Neural progenitor cell (in vitro differentiated cells): ENCODE measurements around the gene IGFBP7. TPM values are rescaled to one million over a fixed set of nuclear protein-coding genes. Genes with fewer than 3 reads are reported as not detected.

Source experiments
- DNase-seq: peaks from one replicate; pipeline ENCODE4 v3.0.0-alpha.2; 2016; ENCODE audit warnings: low spot score
- H2AFZ ChIP-seq: fragments of 200-600 bp; sonication (generic); replicated peaks from 2 replicates; pipeline ENCODE4 v1.6.1; 2016; ENCODE audit warnings: antibody characterized with exemption
- H3F3A ChIP-seq: fragments of 200-600 bp; sonication (generic); 2 replicates; pipeline ENCODE4 v1.6.1; 2016; ENCODE audit warnings: antibody characterized with exemption, low read depth
- H3K27ac ChIP-seq: fragments of 200-600 bp; sonication (generic); 2 replicates; pipeline ENCODE4 v1.5.1; 2016; ENCODE audit warnings: mild to moderate bottlenecking
- H3K27me3 ChIP-seq: fragments of 200-600 bp; sonication (generic); 2 replicates; pipeline ENCODE4 v1.6.1; 2016; ENCODE audit warnings: mild to moderate bottlenecking, moderate library complexity
- H3K36me3 ChIP-seq: fragments of 200-600 bp; sonication (generic); 2 replicates; pipeline ENCODE4 v1.5.1; 2016
- H3K4me1 ChIP-seq: fragments of 200-600 bp; sonication (generic); 2 replicates; pipeline ENCODE4 v1.6.1; 2016; ENCODE audit warnings: mixed run types
- H3K4me2 ChIP-seq: fragments of 200-600 bp; sonication (generic); 2 replicates; pipeline ENCODE4 v1.6.1; 2016
- H3K4me3 ChIP-seq: fragments of 200-600 bp; sonication (generic); 2 replicates; pipeline ENCODE4 v1.5.1; 2016
- H3K79me2 ChIP-seq: fragments of 200-600 bp; sonication (generic); 2 replicates; pipeline ENCODE4 v1.6.1; 2016; ENCODE audit warnings: low read depth
- H3K9ac ChIP-seq: fragments of 200-600 bp; sonication (generic); 2 replicates; pipeline ENCODE4 v1.6.1; 2016
- H3K9me3 ChIP-seq: fragments of 200-600 bp; sonication (generic); 2 replicates; pipeline ENCODE4 v1.5.1; 2016; ENCODE audit warnings: low read depth
- H4K20me1 ChIP-seq: fragments of 200-600 bp; sonication (generic); 2 replicates; pipeline ENCODE4 v1.6.1; 2016; ENCODE audit warnings: low read depth
- H3K27ac Mint-ChIP-seq: 3 replicates; pipeline ENCODE4 v1.8.0; 2021; ENCODE audit warnings: mixed read lengths
- H3K27me3 Mint-ChIP-seq: 2 replicates; pipeline ENCODE4 v1.8.0; 2022; ENCODE audit warnings: low read depth, mild to moderate bottlenecking, inconsistent platforms, moderate library complexity, mixed read lengths; ENCODE audit not compliant: insufficient read depth
- H3K36me3 Mint-ChIP-seq: 3 replicates; pipeline ENCODE4 v1.8.0; 2021; ENCODE audit warnings: mixed read lengths
- H3K4me1 Mint-ChIP-seq: 3 replicates; pipeline ENCODE4 v1.8.0; 2021; ENCODE audit warnings: mixed read lengths
- H3K4me3 Mint-ChIP-seq: 3 replicates; pipeline ENCODE4 v1.8.0; 2021; ENCODE audit warnings: mild to moderate bottlenecking, moderate library complexity, mixed read lengths
- H3K9me3 Mint-ChIP-seq: 3 replicates; pipeline ENCODE4 v1.8.0; 2020; ENCODE audit warnings: mixed read lengths
- CTCF ChIP-seq: fragments of 200-600 bp; sonication (generic); IDR thresholded peaks from 2 replicates; pipeline ENCODE4 v1.5.1; 2017; ENCODE audit warnings: antibody characterized with exemption, mild to moderate bottlenecking
- EZH2 ChIP-seq: fragments of 200-600 bp; sonication (generic); IDR thresholded peaks from 2 replicates; pipeline ENCODE4 v1.6.1; 2017; ENCODE audit warnings: antibody characterized with exemption, mild to moderate bottlenecking, moderate library complexity
- EZH2phosphoT487 ChIP-seq: fragments of 200-600 bp; sonication (generic); IDR thresholded peaks from 2 replicates; pipeline ENCODE4 v1.6.1; 2017; ENCODE audit warnings: antibody characterized with exemption
- total RNA-seq: library from RNA; depleted of rRNA; stranded (reverse); fragments of >200 nt; gene quantifications from 2 replicates; pipeline ENCODE4 v1.2.3, GENCODE V29; 2015; ENCODE audit warnings: low replicate concordance

IGFBP7 gene
- total RNA-seq, 1 donor from 2014 or later, result 0.86 TPM

- peaks cover under 1% of the 10 kb centered on the region for H3K36me3 Mint-ChIP-seq
- H3K4me1 ChIP-seq, result no peaks in the 10 kb centered on the region
Measured at GRCh38 chr4:57131849-57132742, 21.9 kb upstream of the IGFBP7 start.

GRCh38 chr4:57129477-57129876 is 19.3 kb upstream of the IGFBP7 start:
- Histone ChIP-seq H3K27ac (no peak overlapping the region), H2AFZ (no peak overlapping the region), H3K4me1 (no peaks in the 10 kb centered on the region), H3K9ac (no peak overlapping the region), H3F3A (no peaks in the 10 kb centered on the region), H4K20me1 (no peaks in the 10 kb centered on the region), H3K4me3 (no peak overlapping the region), H3K4me2 (no peak overlapping the region), H3K36me3 (no peaks in the 10 kb centered on the region), H3K9me3 (no peaks in the 10 kb centered on the region), H3K27me3 (no peaks in the 10 kb centered on the region), H3K79me2 (no peaks in the 10 kb centered on the region)
- H3K36me3 Mint-ChIP-seq, result peaks cover 3% of the 10 kb centered on the region
- H3K27ac Mint-ChIP-seq, result no peak overlapping the region
- no peaks in the 10 kb centered on the region for H3K4me1 Mint-ChIP-seq
- no peak for DNase-seq
- H3K27me3 Mint-ChIP-seq, result peaks cover 5% of the 10 kb centered on the region
- H3K9me3 Mint-ChIP-seq, result peaks cover 27% of the 10 kb centered on the region
- H3K4me3 Mint-ChIP-seq, result no peak overlapping the region
- TF ChIP-seq CTCF, result no peak
- TF ChIP-seq EZH2, result no peak
- no peak for TF ChIP-seq EZH2phosphoT487

More at GRCh38 chr4:57131849-57132742, 21.9 kb upstream of the IGFBP7 start:
- no peak overlapping the region for H2AFZ ChIP-seq
- Mint-ChIP-seq H3K27ac (no peak overlapping the region), H3K27me3 (peaks cover 5% of the 10 kb centered on the region), H3K4me3 (no peak overlapping the region), H3K9me3 (peaks cover 28% of the 10 kb centered on the region), H3K4me1 (no peaks in the 10 kb centered on the region)
- H4K20me1 ChIP-seq, result no peaks in the 10 kb centered on the region
- H3K27me3 ChIP-seq, result no peaks in the 10 kb centered on the region
- H3K9me3 ChIP-seq, result no peaks in the 10 kb centered on the region
- no peak for TF ChIP-seq EZH2
- no peak for TF ChIP-seq EZH2phosphoT487
- no peak for TF ChIP-seq CTCF
- H3K79me2 ChIP-seq, result no peaks in the 10 kb centered on the region
- no peaks in the 10 kb centered on the region for H3F3A ChIP-seq
- H3K4me3 ChIP-seq, result no peak overlapping the region
- peak; percentile 6 for DNase-seq
- H3K36me3 ChIP-seq, result no peaks in the 10 kb centered on the region
- no peak overlapping the region for H3K27ac ChIP-seq
- H3K9ac ChIP-seq, result no peak overlapping the region
- no peak overlapping the region for H3K4me2 ChIP-seq

- Histone ChIP-seq H4K20me1 (no peaks in the 10 kb centered on the region), H3K9me3 (no peaks in the 10 kb centered on the region), H3K4me1 (no peaks in the 10 kb centered on the region), H3K27ac (no peak overlapping the region), H2AFZ (no peak overlapping the region), H3K4me3 (no peak overlapping the region), H3K9ac (no peak overlapping the region), H3F3A (no peaks in the 10 kb centered on the region), H3K27me3 (no peaks in the 10 kb centered on the region), H3K4me2 (no peak overlapping the region), H3K79me2 (no peaks in the 10 kb centered on the region), H3K36me3 (no peaks in the 10 kb centered on the region)
- Mint-ChIP-seq H3K27me3 (peaks cover 5% of the 10 kb centered on the region), H3K4me1 (no peaks in the 10 kb centered on the region), H3K27ac (no peak overlapping the region), H3K9me3 (peaks cover 35% of the 10 kb centered on the region), H3K36me3 (peaks cover 3% of the 10 kb centered on the region), H3K4me3 (no peak overlapping the region)
- DNase-seq, result no peak
- no peak for TF ChIP-seq CTCF
- TF ChIP-seq EZH2, result no peak
- no peak for TF ChIP-seq EZH2phosphoT487
Measured at GRCh38 chr4:57127361-57127760, 17.2 kb upstream of the IGFBP7 start.
